Fibroblast of skin of back (primary cell): ENCODE data around the gene NUPR1.
"Not testable (repeated sequence)": the region's sequence is repeated elsewhere in the genome, so short reads cannot be mapped to it uniquely, and the experiment has no call there.

Experiments
- DNase-seq: peaks from one replicate; pipeline ENCODE4 v3.0.0-alpha.2; 2013

The NUPR1 gene

GRCh38 chr16:28554634-28555423 lies 16.1 kb upstream of the NUPR1 start:
- DNase-seq: no peak

- DNase-seq: peak; percentile 89
These were observed 15.2 kb upstream of the NUPR1 start, which contains the start of gene SGF29 for GRCh38 chr16:28553776-28554633. Gene SGF29 (plus strand): TSS chr16:28553920. CDS start chr16:28581070, 27,150 bp downstream.

GRCh38 chr16:28549301-28549899 lies 10.6 kb upstream of the NUPR1 start:
- peak; percentile 30 for DNase-seq

GRCh38 chr16:28548306-28548802 lies 9.6 kb upstream of the NUPR1 start:
- DNase-seq: no peak

- DNase-seq: no peak
These were observed 7.9 kb upstream of the NUPR1 start for GRCh38 chr16:28546626-28547025.

GRCh38 chr16:28545964-28546363 lies 7.2 kb upstream of the NUPR1 start:
- DNase-seq: not testable (repeated sequence)

- DNase-seq: no peak
These were observed 6.2 kb upstream of the NUPR1 start for GRCh38 chr16:28544998-28545397.

- no peak for DNase-seq
These were observed 4.3 kb upstream of the NUPR1 start for GRCh38 chr16:28543072-28543471.

- DNase-seq: no peak
These were observed 3.9 kb upstream of the NUPR1 start for GRCh38 chr16:28542646-28543045.

- no peak for DNase-seq
These were observed 1.6 kb upstream of the NUPR1 start for GRCh38 chr16:28540346-28540745.

GRCh38 chr16:28537964-28538732 lies 626 bp downstream of the NUPR1 start:
- no peak for DNase-seq

GRCh38 chr16:28537076-28537475 lies 1.7 kb downstream of the NUPR1 start:
- DNase-seq: no peak

GRCh38 chr16:28534542-28535373 lies 4.0 kb downstream of the NUPR1 start:
- no peak for DNase-seq

- DNase-seq: no peak
These were observed 5.7 kb downstream of the NUPR1 start for GRCh38 chr16:28532940-28533647.

- DNase-seq: no peak
These were observed 6.7 kb downstream of the NUPR1 start for GRCh38 chr16:28531777-28532744.

GRCh38 chr16:28529124-28529523 lies 9.7 kb downstream of the NUPR1 start:
- DNase-seq: no peak

- no peak for DNase-seq
These were observed 10.3 kb downstream of the NUPR1 start for GRCh38 chr16:28528463-28528867.

GRCh38 chr16:28527985-28528384 lies 10.8 kb downstream of the NUPR1 start:
- no peak for DNase-seq

- DNase-seq: not testable (repeated sequence)
These were observed 11.5 kb downstream of the NUPR1 start for GRCh38 chr16:28527100-28527785.
